Lung (tissue), 12 donors: ENCODE results near the gene CAMK2B. TPM values are rescaled to one million over a fixed set of nuclear protein-coding genes. Genes with fewer than 3 reads are reported as not detected.

Experiments
- ATAC-seq: fragments of 200-7000 bp; cut with Tn5 transposase; one replicate; pipeline ENCODE4 v1.9.1; 2020; ENCODE audit warnings: moderate number of reproducible peaks; ENCODE audit not compliant: insufficient read depth, low FRiP score
- DNase-seq, 3 donors: peaks; one replicate each; pipeline ENCODE4 v3.0.0-alpha.2; 2013 to 2017
- H3K27ac ChIP-seq, 2 donors: one replicate each; pipeline ENCODE4 v1.5.1; 2013; ENCODE audit warnings: mild to moderate bottlenecking in 2 of 2, moderate library complexity in 2 of 2, control low read depth in 1 of 2, inconsistent platforms in 1 of 2, low read depth in 1 of 2, low read length in 1 of 2
- H3K27me3 ChIP-seq, 3 donors: one replicate each; pipeline ENCODE4 v1.5.1; 2013; ENCODE audit warnings: low read length in 2 of 3; ENCODE audit not compliant: control insufficient read depth in 3 of 3, insufficient read depth in 3 of 3
- H3K36me3 ChIP-seq, 4 donors: one replicate each; pipeline ENCODE4 v1.5.1; 2013; ENCODE audit warnings: low read length in 4 of 4, mild to moderate bottlenecking in 1 of 4, moderate library complexity in 1 of 4; ENCODE audit not compliant: control insufficient read depth in 4 of 4, insufficient read depth in 4 of 4
- H3K4me1 ChIP-seq, 5 donors: one replicate each; pipeline ENCODE4 v1.5.1; 2013; ENCODE audit warnings: low read length in 5 of 5, mild to moderate bottlenecking in 2 of 5, moderate library complexity in 1 of 5; ENCODE audit not compliant: control insufficient read depth in 5 of 5, insufficient read depth in 5 of 5
- H3K4me3 ChIP-seq: one replicate; pipeline ENCODE4 v1.5.1; 2013; ENCODE audit warnings: mild to moderate bottlenecking, control low read depth, moderate library complexity
- H3K9ac ChIP-seq, 2 donors: one replicate each; pipeline ENCODE4 v1.5.1; 2013; ENCODE audit warnings: low read length in 2 of 2, control low read depth in 1 of 2; ENCODE audit not compliant: insufficient read depth in 1 of 2
- H3K9me3 ChIP-seq, 4 donors: one replicate each; pipeline ENCODE4 v1.5.1; 2013; ENCODE audit warnings: low read length in 3 of 4, mild to moderate bottlenecking in 1 of 4, moderate library complexity in 1 of 4; ENCODE audit not compliant: control insufficient read depth in 4 of 4, insufficient read depth in 3 of 4
- CTCF ChIP-seq: IDR thresholded peaks from 2 replicates; pipeline ENCODE4 v1.5.1; 2012; ENCODE audit warnings: mild to moderate bottlenecking; ENCODE audit errors: control extremely low read depth, extremely low read depth
- WGBS, 2 donors: extraction: QIAGEN DNeasy Blood & Tissue Kit; methylation state at CpG; one replicate each; pipeline ENCODE4 v1.1.7; 2013; 5-methylcytosine and 5-hydroxymethylcytosine counted together
- polyA plus RNA-seq, 2 donors: library from polyadenylated mRNA; stranded (reverse); fragments of 200-250 nt; gene quantifications; one replicate each; pipeline ENCODE4 v1.2.1, GENCODE V29; 2013
- total RNA-seq, 2 donors: library from RNA; depleted of rRNA in 1 of 2; stranded (reverse); fragments of >200 nt in 1 of 2; gene quantifications; one replicate each; pipeline ENCODE4 v1.2.1, GENCODE V29; 2014 to 2021
- donor health status: control.
- donor health status: control.
- donor health status: Bipolar disorder and iron deficiency.
- donor health status: healthy.
- donor health status: DM: yes; HTN: yes; CAD: no.

CAMK2B gene
- total and polyA plus RNA-seq, 4 donors = 0.12 to 0.80 (median 0.33) TPM

GRCh38 chr7:44280993-44281721, 44.2 kb downstream of the CAMK2B start:
- Histone ChIP-seq H3K36me3 (no peaks in the 10 kb centered on the region), H3K9ac (no peak overlapping the region), H3K27me3 (no peaks in the 10 kb centered on the region), H3K27ac (no peak overlapping the region), H3K4me1 (peaks cover 0 to 32% (median 0%) of the 10 kb centered on the region in 5 donors), H3K9me3 (no peaks in the 10 kb centered on the region), H3K4me3 (no peak overlapping the region)
- ATAC-seq = no peak
- WGBS, 2 donors = 88 to 92% methylated on average over 20 of the region's 20 CpGs
- no peak for TF ChIP-seq CTCF
- DNase-seq = peak in 1 of 3 donors; percentile 9

GRCh38 chr7:44280636-44280992, 44.8 kb downstream of the CAMK2B start:
- TF ChIP-seq CTCF = no peak
- no peaks in the 10 kb centered on the region for H3K36me3 ChIP-seq
- H3K9me3 ChIP-seq = no peaks in the 10 kb centered on the region
- 73 to 87% methylated on average over 8 of the region's 8 CpGs for WGBS, 2 donors
- DNase-seq = no peak
- H3K9ac ChIP-seq = no peak overlapping the region
- H3K27ac ChIP-seq = no peak overlapping the region
- H3K4me1 ChIP-seq = peaks cover 0 to 37% (median 0%) of the 10 kb centered on the region in 5 donors
- no peak overlapping the region for H3K4me3 ChIP-seq
- ATAC-seq = no peak
- H3K27me3 ChIP-seq = no peaks in the 10 kb centered on the region

GRCh38 chr7:44279731-44280505, 45.5 kb downstream of the CAMK2B start:
- no peaks in the 10 kb centered on the region for H3K36me3 ChIP-seq
- ATAC-seq = no peak
- peaks cover 0 to 43% (median 0%) of the 10 kb centered on the region in 5 donors for H3K4me1 ChIP-seq
- H3K4me3 ChIP-seq = no peak overlapping the region
- no peaks in the 10 kb centered on the region for H3K9me3 ChIP-seq
- TF ChIP-seq CTCF = no peak
- no peaks in the 10 kb centered on the region for H3K27me3 ChIP-seq
- H3K9ac ChIP-seq = no peak overlapping the region
- DNase-seq = peak in 1 of 3 donors; percentile 9
- no peak overlapping the region for H3K27ac ChIP-seq
- 84 to 88% methylated on average over 15 of the region's 15 CpGs for WGBS, 2 donors
